ENCODE measurements around the gene SRGAP1. TPM values are rescaled to one million over a fixed set of nuclear protein-coding genes. Genes with fewer than 3 reads are reported as not detected.

Gene SRGAP1
- polyA plus RNA-seq, 1 donor (not counting 4 experiments of a cell fraction or from before 2014, with no cell fraction given): 4.5 TPM

DNA sequence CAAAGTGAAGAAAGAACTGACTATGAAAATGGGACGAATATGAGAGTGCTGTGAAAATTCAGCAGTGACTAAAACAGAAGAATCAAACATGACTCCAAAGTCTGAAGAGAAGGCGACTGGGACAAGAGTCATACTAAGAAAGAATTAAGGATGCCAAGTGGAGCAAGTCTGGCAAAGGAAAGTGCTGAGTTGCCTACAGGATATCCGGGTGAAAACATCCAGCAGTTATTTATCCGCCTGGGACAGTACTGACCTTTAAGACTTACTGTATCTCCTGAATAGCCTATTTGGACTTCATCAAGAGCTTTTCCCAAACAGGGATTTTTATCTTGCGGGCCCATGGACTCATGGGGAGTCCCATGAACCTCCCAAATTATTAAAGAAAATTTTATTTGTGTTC is 336.5 kb downstream of the SRGAP1 start:
- FAIRE-seq: no peak
- TF ChIP-seq EZH2 (IDR thresholded peaks at IDR 0.05; ENCODE audit: low read length) (no peak), CTCF (optimal IDR thresholded peaks at IDR 0.05 in 1 of 3, IDR thresholded peaks at IDR 0.05 in 1 of 3, conservative IDR thresholded peaks at IDR 0.05 in 1 of 3; ENCODE audit: extremely low read depth in 1 of 3, insufficient read depth in 2 of 3, low read length in 3 of 3) (no peak)
- Histone ChIP-seq H3K4me3 (ENCODE audit: control insufficient read depth in 2 of 3, extremely low read depth in 1 of 3, insufficient read depth in 2 of 3, low read depth in 1 of 3, low read length in 3 of 3) (peak overlapping the region in 1 of 3 experiments; percentile 6), H3K36me3 (ENCODE audit: control insufficient read depth in 2 of 2, extremely low read depth in 1 of 2, insufficient read depth in 2 of 2, low read length in 2 of 2) (no peaks in the 10 kb centered on the region), H3K9me1 (ENCODE audit: control insufficient read depth, extremely low read depth, insufficient read depth, low read length) (no peaks in the 10 kb centered on the region), H4K20me1 (ENCODE audit: control insufficient read depth, extremely low read depth, insufficient read depth, low read length) (no peaks in the 10 kb centered on the region), H3K9me3 (ENCODE audit: control insufficient read depth, low read depth, low read length) (no peaks in the 10 kb centered on the region), H3K4me1 (ENCODE audit: control insufficient read depth, extremely low read depth, insufficient read depth, low read length) (peaks cover 36% of the 10 kb centered on the region), H2AFZ (ENCODE audit: control insufficient read depth, low read length) (peak overlapping the region; percentile 59), H3K27ac (ENCODE audit: control insufficient read depth, insufficient read depth, low read length) (peak overlapping the region; percentile 87), H3K79me2 (ENCODE audit: control insufficient read depth, insufficient read depth, low read length) (no peaks in the 10 kb centered on the region), H3K9ac (ENCODE audit: control insufficient read depth, extremely low read depth, insufficient read depth, low read length) (peak overlapping the region; percentile 40), H3K27me3 (ENCODE audit: control insufficient read depth, extremely low read depth, insufficient read depth, low read length) (no peaks in the 10 kb centered on the region), H3K4me2 (ENCODE audit: control insufficient read depth, extremely low read depth, insufficient read depth, low read depth, low read length) (peak overlapping the region; percentile 46)
- DNase-seq (ENCODE audit: low read depth, low spot score): no peak
- dilution Hi-C loops (cut with MboI; ENCODE audit: extremely low pct_ligation_motif_present, low sequenced_read_pairs): no loop called here

- H3K4me2 ChIP-seq (ENCODE audit: control insufficient read depth, extremely low read depth, insufficient read depth, low read depth, low read length): peak overlapping the region; percentile 46
- peak overlapping the region; percentile 59 for H2AFZ ChIP-seq (ENCODE audit: control insufficient read depth, low read length)
- no peaks in the 10 kb centered on the region for H3K79me2 ChIP-seq (ENCODE audit: control insufficient read depth, insufficient read depth, low read length)
- peak; percentile 94 for DNase-seq (ENCODE audit: low read depth, low spot score)
- dilution Hi-C loops (cut with MboI; ENCODE audit: extremely low pct_ligation_motif_present, low sequenced_read_pairs): no loop called here
- peak overlapping the region in 1 of 3 experiments; percentile 6 for H3K4me3 ChIP-seq (ENCODE audit: control insufficient read depth in 2 of 3, extremely low read depth in 1 of 3, insufficient read depth in 2 of 3, low read depth in 1 of 3, low read length in 3 of 3)
- no peaks in the 10 kb centered on the region for H3K36me3 ChIP-seq (ENCODE audit: control insufficient read depth in 2 of 2, extremely low read depth in 1 of 2, insufficient read depth in 2 of 2, low read length in 2 of 2)
- H3K4me1 ChIP-seq (ENCODE audit: control insufficient read depth, extremely low read depth, insufficient read depth, low read length): peaks cover 38% of the 10 kb centered on the region
- H3K9me3 ChIP-seq (ENCODE audit: control insufficient read depth, low read depth, low read length): no peaks in the 10 kb centered on the region
- H4K20me1 ChIP-seq (ENCODE audit: control insufficient read depth, extremely low read depth, insufficient read depth, low read length): no peaks in the 10 kb centered on the region
- no peaks in the 10 kb centered on the region for H3K9me1 ChIP-seq (ENCODE audit: control insufficient read depth, extremely low read depth, insufficient read depth, low read length)
- H3K9ac ChIP-seq (ENCODE audit: control insufficient read depth, extremely low read depth, insufficient read depth, low read length): peak overlapping the region; percentile 40
- peak overlapping the region; percentile 87 for H3K27ac ChIP-seq (ENCODE audit: control insufficient read depth, insufficient read depth, low read length)
- peak; percentile 98 for FAIRE-seq
- TF ChIP-seq EZH2 (IDR thresholded peaks at IDR 0.05; ENCODE audit: low read length) (no peak), CTCF (optimal IDR thresholded peaks at IDR 0.05 in 1 of 3, IDR thresholded peaks at IDR 0.05 in 1 of 3, conservative IDR thresholded peaks at IDR 0.05 in 1 of 3; ENCODE audit: extremely low read depth in 1 of 3, insufficient read depth in 2 of 3, low read length in 3 of 3) (peak; percentile 58 to 78 (median 64))
- no peaks in the 10 kb centered on the region for H3K27me3 ChIP-seq (ENCODE audit: control insufficient read depth, extremely low read depth, insufficient read depth, low read length)
These were observed 337.2 kb downstream of the SRGAP1 start for GRCh38 chr12:64181430-64182291.
